ENCODE measurements around the gene GFPT1. TPM values are rescaled to one million over a fixed set of nuclear protein-coding genes. Genes with fewer than 3 reads are reported as not detected.
A peak's percentile ranks its signal among the peaks of the same experiment; 100 is the strongest.

GFPT1 gene
- total and polyA plus RNA-seq, 2 experiments from 2014 or later, result 60.8 to 62.0 TPM

GRCh38 chr2:69348781-69349180 is 38.2 kb downstream of the GFPT1 start:
- H3K9me2 ChIP-seq (ENCODE audit: insufficient read depth), result no peaks in the 10 kb centered on the region
- DNase-seq (ENCODE audit: low spot score) (no peak), ATAC-seq (no peak)
- H3K27me3 ChIP-seq (ENCODE audit: insufficient read depth), result no peaks in the 10 kb centered on the region
- H3K27ac ChIP-seq (ENCODE audit: low read depth), result peak overlapping the region; percentile 36; the same call in 1 of the 2 replicates
- H3K4me1 ChIP-seq (ENCODE audit: insufficient read depth), result no peaks in the 10 kb centered on the region
- Mint-ChIP-seq H3K9me3 (no peaks in the 10 kb centered on the region), H3K4me1 (no peaks in the 10 kb centered on the region), H3K36me3 (ENCODE audit: low read depth) (peaks cover 59% of the 10 kb centered on the region), H3K27ac (no peak overlapping the region), H3K4me3 (no peak overlapping the region), H3K27me3 (ENCODE audit: insufficient read depth, low read depth, poor library complexity) (no peaks in the 10 kb centered on the region)
- H2AFZ ChIP-seq, result no peak overlapping the region
- no peak overlapping the region for H3K4me3 ChIP-seq
- peaks cover 29% of the 10 kb centered on the region for H3K36me3 ChIP-seq (ENCODE audit: insufficient read depth)
- H3F3A ChIP-seq (replicated peaks; ENCODE audit: low read depth), result no peaks in the 10 kb centered on the region
- H4K20me1 ChIP-seq (replicated peaks; ENCODE audit: insufficient read depth), result no peaks in the 10 kb centered on the region; the same call in 1 of the 2 replicates
- H3K79me2 ChIP-seq (replicated peaks; ENCODE audit: insufficient read depth), result no peaks in the 10 kb centered on the region
- TF ChIP-seq ETS1 (IDR thresholded peaks at IDR 0.05) (no peak), ZNF462 (CRISPR knock-in tag; IDR thresholded peaks at IDR 0.05) (no peak), JUNB (IDR thresholded peaks at IDR 0.05; ENCODE audit: unreplicated experiment) (no peak), STAT1 (IDR thresholded peaks at IDR 0.05; ENCODE audit: unreplicated experiment) (no peak), REST (IDR thresholded peaks at IDR 0.05; ENCODE audit: unreplicated experiment) (no peak), ZNF331 (CRISPR knock-in tag; IDR thresholded peaks at IDR 0.05; ENCODE audit: low read depth) (no peak), NANOG (IDR thresholded peaks at IDR 0.05; ENCODE audit: borderline replicate concordance) (no peak), CTCF (conservative IDR thresholded peaks at IDR 0.05; ENCODE audit: low read depth in 2 of 2) (no peak), ZNF114 (CRISPR knock-in tag; IDR thresholded peaks at IDR 0.05) (no peak), CREB1 (CRISPR knock-in tag; IDR thresholded peaks at IDR 0.05; ENCODE audit: low read depth) (no peak), EZH2 (IDR thresholded peaks at IDR 0.05; ENCODE audit: low read depth, unreplicated experiment) (no peak), POLR2AphosphoS5 (IDR thresholded peaks at IDR 0.05; ENCODE audit: low read depth) (no peak), EZH2phosphoT487 (IDR thresholded peaks at IDR 0.05; ENCODE audit: unreplicated experiment) (no peak)
- H3K4me2 ChIP-seq, result no peak overlapping the region

All from GM23338 (cell line).